SU-DHL-6 (cell line): ENCODE results near the gene SRGAP1.
A peak's percentile ranks its signal among the peaks of the same experiment; 100 is the strongest.

Experiments
- H2AFZ ChIP-seq: fragments of 200-600 bp; sonication (generic); 2 replicates; pipeline ENCODE4 v1.6.1; 2014; ENCODE audit warnings: low read depth, mild to moderate bottlenecking, moderate library complexity, mixed read lengths, antibody characterized with exemption, low read length; ENCODE audit not compliant: severe bottlenecking
- H3F3A ChIP-seq: fragments of 200-600 bp; shearing (Covaris generic); 2 replicates; pipeline ENCODE4 v1.6.0; 2016; ENCODE audit warnings: antibody characterized with exemption, mild to moderate bottlenecking; ENCODE audit not compliant: insufficient read depth
- H3K27ac ChIP-seq: fragments of 200-600 bp; sonication (generic); 2 replicates; pipeline ENCODE4 v1.5.1; 2016; ENCODE audit warnings: low read depth, mild to moderate bottlenecking, low read length, moderate library complexity, mixed read lengths
- H3K27me3 ChIP-seq: fragments of 200-600 bp; sonication (generic), shearing (Covaris generic); 2 replicates; pipeline ENCODE4 v1.6.0; 2014; ENCODE audit warnings: mild to moderate bottlenecking, low read length
- H3K36me3 ChIP-seq: fragments of 200-600 bp; sonication (generic); 2 replicates; pipeline ENCODE4 v1.6.1; 2014; ENCODE audit warnings: mild to moderate bottlenecking, low read length, mixed read lengths
- H3K4me2 ChIP-seq: fragments of 300-600, 200-600 bp; shearing (Covaris generic), sonication (generic); 2 replicates; pipeline ENCODE4 v1.6.0; 2014; ENCODE audit warnings: low read length, low read depth, mild to moderate bottlenecking; ENCODE audit not compliant: poor library complexity, severe bottlenecking
- H3K4me3 ChIP-seq: fragments of 200-600 bp; sonication (generic); 2 replicates; pipeline ENCODE4 v1.5.1; 2014; ENCODE audit warnings: antibody characterized with exemption, low read length, mild to moderate bottlenecking, mixed read lengths; ENCODE audit not compliant: insufficient read depth, poor library complexity, severe bottlenecking
- H3K79me2 ChIP-seq: fragments of 200-600 bp; sonication (generic); 2 replicates; pipeline ENCODE4 v1.6.1; 2014; ENCODE audit warnings: mild to moderate bottlenecking, low read length, moderate library complexity; ENCODE audit not compliant: insufficient read depth
- H3K9ac ChIP-seq: fragments of 200-600 bp; sonication (generic); 2 replicates; pipeline ENCODE4 v1.7.0; 2014; ENCODE audit warnings: mild to moderate bottlenecking, low read length
- H3K9me2 ChIP-seq: fragments of 200-600 bp; sonication (generic); replicated peaks from 2 replicates; pipeline ENCODE4 v1.6.1; 2014; ENCODE audit warnings: low read length; ENCODE audit not compliant: insufficient read depth
- H3K9me3 ChIP-seq: fragments of 200-600 bp; sonication (generic); 2 replicates; pipeline ENCODE4 v1.6.1; 2014; ENCODE audit warnings: low read length, mixed read lengths; ENCODE audit not compliant: insufficient read depth
- H4K20me1 ChIP-seq: fragments of 200-600 bp; sonication (generic); 2 replicates; pipeline ENCODE4 v1.6.1; 2014; ENCODE audit warnings: low read depth, mild to moderate bottlenecking, antibody characterized with exemption, low read length, moderate library complexity, mixed read lengths
- EZH2phosphoT487 ChIP-seq: fragments of 200-600 bp; sonication (generic), shearing (Covaris generic); conservative IDR thresholded peaks from 2 replicates; pipeline ENCODE4 v1.6.1; 2018; ENCODE audit warnings: mild to moderate bottlenecking, antibody characterized with exemption, low read length, moderate library complexity, mixed read lengths
- TF ChIP-seq, protein P1 (sequence below): fragments of 200-600 bp; sonication (generic); IDR thresholded peaks from one replicate; pipeline ENCODE4 v1.5.1; 2017; ENCODE audit warnings: antibody characterized with exemption, mild to moderate bottlenecking, low read length, moderate library complexity; ENCODE audit not compliant: insufficient read depth, poor library complexity, severe bottlenecking

SRGAP1 gene

DNA sequence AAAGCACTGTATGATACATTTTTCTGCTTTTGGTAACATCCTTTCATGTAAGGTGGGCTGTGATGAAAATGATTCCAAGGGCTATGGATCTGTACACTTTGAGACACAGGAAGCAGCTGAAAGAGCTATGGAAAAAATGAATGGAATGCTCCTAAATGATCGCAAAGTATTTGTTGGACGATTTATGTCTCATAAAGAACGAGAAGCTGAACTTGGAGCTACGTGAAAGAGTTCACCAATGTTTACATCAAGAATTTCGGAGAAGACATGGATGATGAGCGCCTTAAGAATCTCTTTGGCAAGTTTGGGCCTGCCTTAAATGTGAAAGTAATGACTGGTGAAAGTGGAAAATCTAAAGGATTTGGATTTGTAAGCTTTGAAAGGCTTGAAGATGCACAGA lies 22.1 kb upstream of the SRGAP1 start:
- TF ChIP-seq, protein P1, sequence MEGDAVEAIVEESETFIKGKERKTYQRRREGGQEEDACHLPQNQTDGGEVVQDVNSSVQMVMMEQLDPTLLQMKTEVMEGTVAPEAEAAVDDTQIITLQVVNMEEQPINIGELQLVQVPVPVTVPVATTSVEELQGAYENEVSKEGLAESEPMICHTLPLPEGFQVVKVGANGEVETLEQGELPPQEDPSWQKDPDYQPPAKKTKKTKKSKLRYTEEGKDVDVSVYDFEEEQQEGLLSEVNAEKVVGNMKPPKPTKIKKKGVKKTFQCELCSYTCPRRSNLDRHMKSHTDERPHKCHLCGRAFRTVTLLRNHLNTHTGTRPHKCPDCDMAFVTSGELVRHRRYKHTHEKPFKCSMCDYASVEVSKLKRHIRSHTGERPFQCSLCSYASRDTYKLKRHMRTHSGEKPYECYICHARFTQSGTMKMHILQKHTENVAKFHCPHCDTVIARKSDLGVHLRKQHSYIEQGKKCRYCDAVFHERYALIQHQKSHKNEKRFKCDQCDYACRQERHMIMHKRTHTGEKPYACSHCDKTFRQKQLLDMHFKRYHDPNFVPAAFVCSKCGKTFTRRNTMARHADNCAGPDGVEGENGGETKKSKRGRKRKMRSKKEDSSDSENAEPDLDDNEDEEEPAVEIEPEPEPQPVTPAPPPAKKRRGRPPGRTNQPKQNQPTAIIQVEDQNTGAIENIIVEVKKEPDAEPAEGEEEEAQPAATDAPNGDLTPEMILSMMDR = no peak
- TF ChIP-seq EZH2phosphoT487 = no peak
- no peak overlapping the region for H3K9ac ChIP-seq
- H2AFZ ChIP-seq = no peak overlapping the region
- H3K27me3 ChIP-seq = no peaks in the 10 kb centered on the region
- no peak overlapping the region for H3K27ac ChIP-seq
- H3K79me2 ChIP-seq = no peaks in the 10 kb centered on the region
- H3K36me3 ChIP-seq = no peaks in the 10 kb centered on the region
- H3F3A ChIP-seq = no peaks in the 10 kb centered on the region
- H3K9me3 ChIP-seq = no peaks in the 10 kb centered on the region
- H3K9me2 ChIP-seq = no peaks in the 10 kb centered on the region
- H4K20me1 ChIP-seq = no peaks in the 10 kb centered on the region
- no peak overlapping the region for H3K4me2 ChIP-seq
- H3K4me3 ChIP-seq = no peak overlapping the region

DNA sequence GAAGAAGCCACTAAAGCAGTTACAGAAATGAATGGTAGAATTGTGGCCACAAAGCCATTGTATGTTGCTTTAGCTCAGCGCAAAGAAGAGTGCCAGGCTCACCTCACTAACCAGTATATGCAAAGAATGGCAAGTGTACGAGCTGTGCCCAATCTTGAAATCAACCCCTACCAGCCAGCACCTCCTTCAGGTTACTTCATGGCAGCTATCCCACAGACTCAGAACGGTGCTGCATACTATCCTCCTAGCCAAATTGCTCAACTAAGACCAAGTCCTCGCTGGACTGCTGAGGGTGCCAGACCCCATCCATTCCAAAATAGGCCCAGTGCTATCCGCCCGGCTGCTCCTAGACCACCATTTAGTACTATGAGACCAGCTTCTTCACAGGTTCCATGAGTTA lies 21.5 kb upstream of the SRGAP1 start:
- H3K9me3 ChIP-seq = no peaks in the 10 kb centered on the region
- no peak overlapping the region for H3K4me2 ChIP-seq
- no peak overlapping the region for H3K27ac ChIP-seq
- no peak overlapping the region for H2AFZ ChIP-seq
- no peak overlapping the region for H3K4me3 ChIP-seq
- H3K79me2 ChIP-seq = no peaks in the 10 kb centered on the region
- H3K36me3 ChIP-seq = no peaks in the 10 kb centered on the region
- no peaks in the 10 kb centered on the region for H3K27me3 ChIP-seq
- TF ChIP-seq, protein P1 = no peak
- no peak for TF ChIP-seq EZH2phosphoT487
- H4K20me1 ChIP-seq = no peaks in the 10 kb centered on the region
- H3F3A ChIP-seq = no peaks in the 10 kb centered on the region
- no peaks in the 10 kb centered on the region for H3K9me2 ChIP-seq
- no peak overlapping the region for H3K9ac ChIP-seq

DNA sequence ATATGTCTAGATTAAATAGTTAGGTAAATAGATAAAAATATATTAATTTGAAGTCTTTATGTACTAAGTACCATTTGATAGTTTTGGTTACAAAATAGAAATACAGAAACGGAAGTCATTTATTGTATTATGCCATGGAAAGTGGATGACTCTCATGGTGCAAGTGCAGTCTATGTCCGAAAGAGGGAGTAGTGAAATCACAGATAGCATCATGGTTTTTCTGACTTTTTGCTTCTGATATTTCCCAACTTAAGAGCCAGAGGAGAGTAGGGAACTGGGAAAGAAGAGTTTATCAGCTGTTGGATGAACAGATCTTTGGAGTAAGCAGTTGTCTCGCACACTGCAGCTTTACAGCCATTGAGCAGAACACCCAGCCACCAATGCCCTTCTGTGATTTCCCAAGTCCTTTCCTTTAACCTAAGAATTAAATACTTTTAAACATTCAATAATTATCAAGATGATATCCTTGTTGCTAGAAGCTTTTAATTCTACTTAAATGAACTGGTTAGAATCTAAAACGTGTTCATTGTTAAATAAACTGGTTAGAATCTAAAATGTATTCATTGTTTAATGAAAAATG lies 18.4 kb upstream of the SRGAP1 start:
- Histone ChIP-seq H3K4me3 (no peak overlapping the region), H3K9me2 (no peaks in the 10 kb centered on the region), H3K9ac (no peak overlapping the region), H3K27me3 (no peaks in the 10 kb centered on the region), H2AFZ (no peak overlapping the region), H3K9me3 (no peaks in the 10 kb centered on the region), H3F3A (no peaks in the 10 kb centered on the region), H4K20me1 (no peaks in the 10 kb centered on the region), H3K79me2 (no peaks in the 10 kb centered on the region), H3K36me3 (no peaks in the 10 kb centered on the region), H3K27ac (no peak overlapping the region), H3K4me2 (no peak overlapping the region)
- TF ChIP-seq, protein P1 = peak; percentile 77
- no peak for TF ChIP-seq EZH2phosphoT487
